Endothelial cell of umbilical vein (primary cell): ENCODE results near the gene NHERF2. TPM values are rescaled to one million over a fixed set of nuclear protein-coding genes. Genes with fewer than 3 reads are reported as not detected.

Experiments used
- BruUV-seq: library from RNA; stranded (reverse); fragments of 400-500 nt; replicated peaks from 2 replicates; lab custom pipeline; 2021; lab: Mats Ljungman, UMichigan
- CTCF ChIA-PET: fragments of 300-600, 350-600 bp; sonication (Branson Sonifier 250); formaldehyde crosslinking; loops from one replicate; lab custom pipeline; 2021; ENCODE audit warnings: antibody characterized with exemption, inconsistent platforms; lab: Charles Lee
- POLR2A ChIA-PET: fragments of 300-600, 350-600 bp; sonication (Branson Sonifier 250); formaldehyde crosslinking; loops from one replicate; lab custom pipeline; 2021; ENCODE audit warnings: antibody characterized with exemption, inconsistent platforms; lab: Charles Lee
- DNase-seq: peaks from one replicate; pipeline ENCODE4 v3.0.0-alpha.2; 2011; ENCODE audit warnings: low read depth, low spot score
- FAIRE-seq: peaks from 2 replicates; lab custom pipeline; 2011; peaks lifted over from hg19 to GRCh38; lab: Jason Lieb, UNC
- H2AFZ ChIP-seq: 2 replicates; pipeline ENCODE4 v1.6.0; 2012; ENCODE audit warnings: low read depth, low read length, control low read depth, inconsistent platforms
- H3K27ac ChIP-seq: 2 replicates; pipeline ENCODE4 v1.5.1; 2011; ENCODE audit warnings: low read depth, mild to moderate bottlenecking, control low read depth, low read length, moderate library complexity; ENCODE audit not compliant: insufficient read depth
- H3K27me3 ChIP-seq, 2 experiments: 2 replicates each; pipeline versions ENCODE4 v1.6.0 to v1.6.1; 2011; ENCODE audit warnings: low read length in 2 of 2, mixed read lengths in 1 of 2; ENCODE audit not compliant: control insufficient read depth in 2 of 2, insufficient read depth in 2 of 2
- H3K36me3 ChIP-seq, 2 experiments: 2 replicates in 1 of 2; 3 replicates in 1 of 2; pipeline ENCODE4 v1.5.1; 2011; ENCODE audit warnings: low read length in 2 of 2, mild to moderate bottlenecking in 1 of 2, moderate library complexity in 1 of 2; ENCODE audit not compliant: control insufficient read depth in 2 of 2, insufficient read depth in 2 of 2; ENCODE audit errors: extremely low read depth in 1 of 2
- H3K4me1 ChIP-seq: 3 replicates; pipeline ENCODE4 v1.5.1; 2011; ENCODE audit warnings: mild to moderate bottlenecking, low read length; ENCODE audit not compliant: control insufficient read depth, insufficient read depth; ENCODE audit errors: extremely low read depth
- H3K4me2 ChIP-seq: 2 replicates; pipeline ENCODE4 v1.6.1; 2011; ENCODE audit warnings: low read length, control low read depth, mixed read lengths; ENCODE audit not compliant: insufficient read depth
- H3K4me3 ChIP-seq, 3 experiments: fragments of 200-600 bp in 1 of 3; sonication (generic), shearing (Covaris generic) in 1 of 3; replicated peaks in 1 of 3; 2 replicates each; pipeline ENCODE4 v1.5.1; 2011 to 2016; ENCODE audit warnings: control low read depth in 3 of 3, low read length in 3 of 3, mild to moderate bottlenecking in 2 of 3, inconsistent platforms in 1 of 3, low read depth in 1 of 3, moderate library complexity in 1 of 3; ENCODE audit not compliant: insufficient read depth in 1 of 3
- H3K79me2 ChIP-seq: 2 replicates; pipeline ENCODE4 v1.6.0; 2012; ENCODE audit warnings: low read length, inconsistent platforms; ENCODE audit not compliant: control insufficient read depth, insufficient read depth
- H3K9ac ChIP-seq: replicated peaks from 2 replicates; pipeline ENCODE3; 2011; ENCODE audit warnings: low read length, control low read depth; ENCODE audit not compliant: insufficient read depth; ENCODE audit errors: extremely low read depth
- H3K9me1 ChIP-seq: replicated peaks from 3 replicates; pipeline ENCODE4 v1.6.0; 2011; ENCODE audit warnings: mild to moderate bottlenecking, low read length; ENCODE audit not compliant: control insufficient read depth, insufficient read depth; ENCODE audit errors: extremely low read depth
- H3K9me3 ChIP-seq: replicated peaks from 2 replicates; pipeline ENCODE4 v1.5.1; 2012; ENCODE audit warnings: low read length, inconsistent platforms; ENCODE audit not compliant: control insufficient read depth, insufficient read depth
- H4K20me1 ChIP-seq: replicated peaks from 2 replicates; pipeline ENCODE3; 2011; ENCODE audit warnings: mild to moderate bottlenecking, low read length; ENCODE audit not compliant: control insufficient read depth, insufficient read depth; ENCODE audit errors: extremely low read depth
- EZH2 ChIP-seq: IDR thresholded peaks from 2 replicates; pipeline ENCODE4 v1.6.1; 2012; ENCODE audit warnings: borderline replicate concordance, low read depth, mild to moderate bottlenecking, moderate library complexity, low read length, inconsistent platforms; ENCODE audit not compliant: severe bottlenecking
- FOS ChIP-seq: IDR thresholded peaks from 2 replicates; pipeline ENCODE4 v1.6.1; 2011; ENCODE audit warnings: mild to moderate bottlenecking, low read length, moderate library complexity, borderline replicate concordance; ENCODE audit not compliant: insufficient read depth
- GATA2 ChIP-seq: IDR thresholded peaks from 2 replicates; pipeline ENCODE4 v1.7.0; 2011; ENCODE audit warnings: low read depth, mild to moderate bottlenecking, moderate library complexity, mixed read lengths, low read length; ENCODE audit not compliant: insufficient read length, insufficient read depth
- JUN ChIP-seq: IDR thresholded peaks from 2 replicates; pipeline ENCODE4 v1.6.1; 2011; ENCODE audit warnings: borderline replicate concordance, low read depth; ENCODE audit not compliant: insufficient read length, insufficient read depth
- MYC ChIP-seq: IDR thresholded peaks from one replicate; pipeline ENCODE4 v1.6.1; 2011; ENCODE audit warnings: mild to moderate bottlenecking, low read depth, low read length
- POLR2A ChIP-seq: IDR thresholded peaks from 2 replicates; pipeline ENCODE4 v1.6.1; 2012; ENCODE audit warnings: low read depth, mild to moderate bottlenecking, control low read depth, low read length
- POLR2AphosphoS5 ChIP-seq: IDR thresholded peaks from 2 replicates; pipeline ENCODE4 v1.6.1; 2012; ENCODE audit warnings: low read depth, mild to moderate bottlenecking, control low read depth, low read length, moderate library complexity; ENCODE audit not compliant: insufficient read depth
- dilution Hi-C: fragments of 300-500 bp; cut with MboI; formaldehyde crosslinking; loops from one replicate; pipeline ENCODE4 v1.15.0; 2019; ENCODE audit warnings: low sequenced_read_pairs; ENCODE audit not compliant: extremely low pct_ligation_motif_present
- intact Hi-C: fragments of 100-400 bp; cut with micrococcal nuclease; formaldehyde crosslinking; loops from one replicate; pipeline ENCODE4 v1.10.0; 2022
- polyA plus RNA-seq, 4 experiments: library from polyadenylated mRNA; depleted of rRNA in 3 of 4; stranded (reverse) in 3 of 4; unstranded in 1 of 4; fragments of >200 nt; gene quantifications; 2 replicates each; pipeline versions ENCODE4 v1.2.1 to v1.2.3, GENCODE V29; 2011 to 2012; ENCODE audit warnings: missing spikeins in 1 of 4
- total RNA-seq: library from RNA; stranded (reverse); gene quantifications from 2 replicates; pipeline ENCODE4 v1.2.3, GENCODE V29; 2021
- TF ChIP-seq, protein P1 (sequence below), 2 donors: IDR thresholded peaks; 1 replicate in 1 of 2; 2 replicates in 1 of 2; pipeline ENCODE4 v1.5.1; 2011; ENCODE audit warnings: low read length in 2 of 2, mild to moderate bottlenecking in 2 of 2, moderate library complexity in 2 of 2, control low read depth in 1 of 2, inconsistent platforms in 1 of 2, low read depth in 1 of 2; ENCODE audit not compliant: insufficient read depth in 1 of 2; ENCODE audit errors: extremely low read depth in 1 of 2
- TF ChIP-seq, protein P2 (sequence below): IDR thresholded peaks from 2 replicates; pipeline ENCODE4 v1.6.1; 2011; ENCODE audit not compliant: insufficient read depth, insufficient read length

The NHERF2 gene
- total and polyA plus RNA-seq, 2 donors (not counting 3 experiments of a cell fraction or from before 2014, with no cell fraction given) = 65.2 to 71.2 TPM

DNA sequence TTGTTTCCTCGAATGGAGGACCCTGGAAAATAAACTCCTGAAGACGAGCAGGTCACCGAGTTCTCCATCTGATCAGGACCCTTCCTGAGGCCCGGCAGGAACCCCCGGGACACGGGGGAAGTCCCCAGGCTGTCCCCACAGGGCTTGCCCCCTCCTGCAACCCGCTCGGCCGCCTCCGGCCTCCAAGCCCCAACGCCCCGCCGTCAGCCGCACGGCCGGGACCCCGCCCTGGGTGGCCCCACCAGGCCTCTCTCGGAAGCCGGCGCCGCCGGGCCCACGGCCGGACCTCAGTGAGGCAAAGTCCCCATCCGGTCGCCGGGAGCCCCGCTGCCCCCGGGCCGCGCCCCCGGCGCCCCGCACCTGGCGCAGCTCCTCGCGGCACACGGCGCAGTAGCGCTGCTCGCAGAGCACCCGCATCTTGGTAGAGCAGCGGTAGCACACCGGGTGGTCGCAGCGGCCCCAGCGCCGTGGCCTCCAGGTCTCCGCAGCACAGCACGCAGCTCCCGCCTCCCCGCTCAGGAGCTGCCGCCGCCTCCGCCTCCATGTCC is 17.5 kb upstream of the NHERF2 start:
- H3K4me2 ChIP-seq = peak overlapping the region; percentile 92
- peak overlapping the region; percentile 89 for H3K9ac ChIP-seq
- no peaks in the 10 kb centered on the region for H4K20me1 ChIP-seq
- no peaks in the 10 kb centered on the region for H3K9me1 ChIP-seq
- DNase-seq (peak; percentile 26), FAIRE-seq (no peak)
- H3K27me3 ChIP-seq = no peaks in the 10 kb centered on the region
- peak overlapping the region; percentile 82 for H3K27ac ChIP-seq
- BruUV-seq = no TSS peak
- peak overlapping the region; percentile 71 to 76 (median 72) for H3K4me3 ChIP-seq
- CTCF ChIA-PET = interaction anchor here (1.6 to 2.7 kb wide), 2 partner anchors 13 to 131 kb away, joined by 10 to 28 read pairs; no protein-coding TSS in a partner anchor
- no peaks in the 10 kb centered on the region for H3K9me3 ChIP-seq
- H2AFZ ChIP-seq = peak overlapping the region; percentile 15
- intact Hi-C loops = loop anchor here (2.0 kb wide), 1 partner anchor 44 kb away; the partner anchor contains the start of gene RPS2
- H3K4me1 ChIP-seq = peaks cover 44% of the 10 kb centered on the region
- no peak for TF ChIP-seq MYC
- no peak for TF ChIP-seq POLR2A
- no peak for TF ChIP-seq JUN
- TF ChIP-seq POLR2AphosphoS5 = no peak
- TF ChIP-seq, protein P1, sequence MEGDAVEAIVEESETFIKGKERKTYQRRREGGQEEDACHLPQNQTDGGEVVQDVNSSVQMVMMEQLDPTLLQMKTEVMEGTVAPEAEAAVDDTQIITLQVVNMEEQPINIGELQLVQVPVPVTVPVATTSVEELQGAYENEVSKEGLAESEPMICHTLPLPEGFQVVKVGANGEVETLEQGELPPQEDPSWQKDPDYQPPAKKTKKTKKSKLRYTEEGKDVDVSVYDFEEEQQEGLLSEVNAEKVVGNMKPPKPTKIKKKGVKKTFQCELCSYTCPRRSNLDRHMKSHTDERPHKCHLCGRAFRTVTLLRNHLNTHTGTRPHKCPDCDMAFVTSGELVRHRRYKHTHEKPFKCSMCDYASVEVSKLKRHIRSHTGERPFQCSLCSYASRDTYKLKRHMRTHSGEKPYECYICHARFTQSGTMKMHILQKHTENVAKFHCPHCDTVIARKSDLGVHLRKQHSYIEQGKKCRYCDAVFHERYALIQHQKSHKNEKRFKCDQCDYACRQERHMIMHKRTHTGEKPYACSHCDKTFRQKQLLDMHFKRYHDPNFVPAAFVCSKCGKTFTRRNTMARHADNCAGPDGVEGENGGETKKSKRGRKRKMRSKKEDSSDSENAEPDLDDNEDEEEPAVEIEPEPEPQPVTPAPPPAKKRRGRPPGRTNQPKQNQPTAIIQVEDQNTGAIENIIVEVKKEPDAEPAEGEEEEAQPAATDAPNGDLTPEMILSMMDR (IDR thresholded peaks at IDR 0.05; ENCODE audit: extremely low read depth in 1 of 2, insufficient read depth in 1 of 2, low read depth in 1 of 2, low read length in 2 of 2) = no peak
- no peak for TF ChIP-seq FOS
- TF ChIP-seq, protein P2, sequence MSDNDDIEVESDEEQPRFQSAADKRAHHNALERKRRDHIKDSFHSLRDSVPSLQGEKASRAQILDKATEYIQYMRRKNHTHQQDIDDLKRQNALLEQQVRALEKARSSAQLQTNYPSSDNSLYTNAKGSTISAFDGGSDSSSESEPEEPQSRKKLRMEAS = no peak
- no peak for TF ChIP-seq EZH2
- no peak for TF ChIP-seq GATA2
- no peaks in the 10 kb centered on the region for H3K36me3 ChIP-seq
- peaks cover 55% of the 10 kb centered on the region for H3K79me2 ChIP-seq
- POLR2A ChIA-PET = interaction anchor here (0.6 kb wide), 1 partner anchor 15 kb away, joined by 4 read pairs; no protein-coding TSS in a partner anchor
- dilution Hi-C loops = no loop called here
